ENCODE data around the gene ZBED4.
"Not testable (repeated sequence)": the region's sequence is repeated elsewhere in the genome, so short reads cannot be mapped to it uniquely, and the experiment has no call there.

The ZBED4 gene, protein sequence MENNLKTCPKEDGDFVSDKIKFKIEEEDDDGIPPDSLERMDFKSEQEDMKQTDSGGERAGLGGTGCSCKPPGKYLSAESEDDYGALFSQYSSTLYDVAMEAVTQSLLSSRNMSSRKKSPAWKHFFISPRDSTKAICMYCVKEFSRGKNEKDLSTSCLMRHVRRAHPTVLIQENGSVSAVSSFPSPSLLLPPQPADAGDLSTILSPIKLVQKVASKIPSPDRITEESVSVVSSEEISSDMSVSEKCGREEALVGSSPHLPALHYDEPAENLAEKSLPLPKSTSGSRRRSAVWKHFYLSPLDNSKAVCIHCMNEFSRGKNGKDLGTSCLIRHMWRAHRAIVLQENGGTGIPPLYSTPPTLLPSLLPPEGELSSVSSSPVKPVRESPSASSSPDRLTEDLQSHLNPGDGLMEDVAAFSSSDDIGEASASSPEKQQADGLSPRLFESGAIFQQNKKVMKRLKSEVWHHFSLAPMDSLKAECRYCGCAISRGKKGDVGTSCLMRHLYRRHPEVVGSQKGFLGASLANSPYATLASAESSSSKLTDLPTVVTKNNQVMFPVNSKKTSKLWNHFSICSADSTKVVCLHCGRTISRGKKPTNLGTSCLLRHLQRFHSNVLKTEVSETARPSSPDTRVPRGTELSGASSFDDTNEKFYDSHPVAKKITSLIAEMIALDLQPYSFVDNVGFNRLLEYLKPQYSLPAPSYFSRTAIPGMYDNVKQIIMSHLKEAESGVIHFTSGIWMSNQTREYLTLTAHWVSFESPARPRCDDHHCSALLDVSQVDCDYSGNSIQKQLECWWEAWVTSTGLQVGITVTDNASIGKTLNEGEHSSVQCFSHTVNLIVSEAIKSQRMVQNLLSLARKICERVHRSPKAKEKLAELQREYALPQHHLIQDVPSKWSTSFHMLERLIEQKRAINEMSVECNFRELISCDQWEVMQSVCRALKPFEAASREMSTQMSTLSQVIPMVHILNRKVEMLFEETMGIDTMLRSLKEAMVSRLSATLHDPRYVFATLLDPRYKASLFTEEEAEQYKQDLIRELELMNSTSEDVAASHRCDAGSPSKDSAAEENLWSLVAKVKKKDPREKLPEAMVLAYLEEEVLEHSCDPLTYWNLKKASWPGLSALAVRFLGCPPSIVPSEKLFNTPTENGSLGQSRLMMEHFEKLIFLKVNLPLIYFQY

DNA sequence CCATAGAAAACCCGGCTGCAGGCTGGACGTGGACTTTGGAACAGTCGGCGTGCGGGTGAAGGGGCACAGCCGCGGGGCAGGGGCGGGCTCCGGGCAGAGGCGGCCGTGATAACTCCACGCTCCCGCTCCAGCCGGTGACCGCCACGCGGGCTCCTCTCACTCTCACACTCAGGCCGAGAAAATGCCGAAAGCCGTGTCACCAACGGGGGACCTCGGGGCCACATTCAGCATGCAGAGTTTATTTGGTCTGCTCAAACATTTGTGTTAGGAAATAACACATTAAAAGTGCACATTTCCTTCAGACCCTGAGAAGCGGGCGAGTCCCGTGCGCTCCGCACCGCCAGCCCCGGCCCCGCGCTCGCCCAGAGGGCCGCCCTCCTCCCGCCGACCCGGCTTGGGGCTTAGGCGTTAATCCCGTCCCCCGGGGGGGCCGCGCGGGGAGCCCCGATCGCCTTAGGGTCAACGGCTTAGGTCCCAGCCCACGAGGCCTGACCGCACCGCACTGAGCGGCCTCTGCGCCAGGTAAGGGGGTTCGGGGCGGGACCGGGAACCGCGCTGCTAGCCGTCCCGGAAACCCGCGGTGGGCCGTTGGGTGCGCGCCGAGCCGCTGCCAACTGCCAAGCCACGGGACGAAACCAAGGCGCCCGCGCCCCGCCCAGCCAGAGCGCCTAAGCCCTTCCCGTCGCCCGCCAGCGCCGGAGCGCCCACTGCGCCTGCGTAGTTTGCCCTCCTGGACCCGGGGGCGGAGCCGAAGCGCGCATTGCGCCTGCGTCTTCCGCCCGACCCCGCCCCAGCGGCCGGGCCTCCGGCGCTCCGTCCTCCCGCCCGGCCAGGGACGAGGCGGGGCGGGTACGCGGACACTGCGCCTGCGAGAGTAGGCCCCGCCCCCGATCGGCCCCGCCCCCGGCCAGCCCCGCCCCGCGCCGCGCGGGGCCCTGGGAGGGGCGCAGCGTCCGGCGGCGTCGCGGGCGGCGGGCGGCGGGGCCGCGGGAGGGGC is at the start of gene ZBED4:
TSS of gene ZBED4 (plus strand) at position 947 of the 997 bp plus-strand sequence. CDS start 29,819 bp downstream, outside the sequence.
- DNase-seq, result peak; percentile 69

DNA sequence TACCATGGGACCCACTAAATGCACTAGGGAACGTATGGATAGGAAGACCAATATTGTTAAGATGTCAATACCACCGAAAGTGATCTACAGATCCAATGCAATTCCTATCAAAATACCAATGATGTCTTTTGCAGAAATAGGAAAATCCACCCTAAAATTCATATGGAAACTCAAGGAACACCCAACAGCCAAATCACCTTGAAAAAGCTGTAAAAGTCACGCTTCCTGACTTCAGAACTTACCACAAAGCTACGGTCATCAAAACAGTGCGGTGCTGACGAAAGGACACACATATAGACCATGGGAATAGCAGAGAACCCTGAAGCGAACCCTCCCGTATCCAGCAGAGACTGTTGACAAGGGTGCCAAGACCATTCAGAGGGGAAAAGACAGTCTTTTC is 46.5 kb upstream of the ZBED4 start:
- DNase-seq, result no peak

DNA sequence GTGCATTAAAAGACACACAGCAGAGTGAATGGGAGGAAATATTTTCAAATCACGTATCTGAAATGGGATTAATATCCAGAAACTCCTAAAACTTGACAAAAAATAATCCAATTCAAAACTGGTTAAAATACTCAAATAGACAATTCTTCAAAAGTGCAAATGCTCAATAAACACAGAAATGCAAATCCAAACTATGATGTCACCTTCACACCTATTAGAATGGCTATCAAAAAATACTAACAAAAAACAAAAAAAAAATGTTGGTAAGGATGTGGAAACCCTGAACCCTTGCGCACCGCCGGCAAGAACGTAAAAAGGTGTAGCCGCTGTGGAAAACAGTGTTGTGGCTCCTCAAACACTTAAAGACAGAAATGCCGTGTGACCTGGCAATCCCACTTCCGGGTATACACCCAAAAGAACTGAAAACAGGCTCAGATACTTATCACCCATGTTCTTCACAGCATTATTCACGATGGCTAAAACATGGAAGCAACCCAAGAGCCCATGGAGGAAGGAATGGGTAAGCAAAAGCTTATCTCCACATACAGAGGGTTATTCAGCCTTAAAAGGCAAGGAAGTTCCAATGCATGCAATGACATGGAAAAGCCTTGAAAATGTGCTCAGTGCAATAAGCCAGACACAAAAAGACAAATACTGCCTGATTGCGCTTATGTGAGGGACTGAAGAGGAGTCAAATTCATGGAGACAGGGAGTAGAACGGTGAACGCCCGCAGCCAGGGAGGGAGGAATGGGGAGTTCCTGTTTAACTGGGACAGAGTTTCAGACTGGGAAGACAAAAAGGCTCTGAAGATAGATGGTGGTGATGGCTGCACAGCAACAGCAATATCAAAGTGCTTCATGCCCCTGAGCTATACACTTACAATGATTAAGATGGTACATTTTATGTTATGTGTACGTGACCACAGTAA is 45.6 kb upstream of the ZBED4 start:
- DNase-seq, result no peak

DNA sequence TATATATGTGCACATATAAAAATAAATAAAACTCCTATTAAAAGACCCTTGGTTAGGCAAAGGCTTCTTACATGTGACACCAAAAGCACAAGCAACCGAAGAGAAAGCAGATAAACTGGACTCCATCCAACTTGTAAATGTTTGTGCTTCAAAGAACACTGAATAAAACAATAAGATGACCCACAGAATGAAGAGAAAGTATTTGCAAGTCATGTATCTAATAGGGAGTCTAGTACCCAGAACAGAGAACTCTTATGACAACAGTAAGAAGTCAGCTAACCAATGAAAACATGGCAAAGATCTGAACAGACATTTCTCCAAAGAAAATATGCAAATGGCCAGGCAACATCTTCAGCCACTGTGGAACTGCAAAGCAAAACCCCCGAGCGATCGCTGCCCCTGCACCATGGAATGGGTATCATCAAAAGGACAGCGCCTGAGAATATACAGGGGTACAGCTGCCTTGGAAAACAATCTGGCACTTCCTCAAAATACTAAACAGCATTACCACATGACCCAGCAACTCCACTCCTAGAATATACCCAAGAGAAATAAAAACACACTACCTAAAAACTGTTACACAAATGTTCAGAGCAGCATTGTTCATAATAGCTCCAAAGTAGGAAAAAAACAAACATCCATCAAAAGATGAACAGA is 43.2 kb upstream of the ZBED4 start:
- no peak for DNase-seq

DNA sequence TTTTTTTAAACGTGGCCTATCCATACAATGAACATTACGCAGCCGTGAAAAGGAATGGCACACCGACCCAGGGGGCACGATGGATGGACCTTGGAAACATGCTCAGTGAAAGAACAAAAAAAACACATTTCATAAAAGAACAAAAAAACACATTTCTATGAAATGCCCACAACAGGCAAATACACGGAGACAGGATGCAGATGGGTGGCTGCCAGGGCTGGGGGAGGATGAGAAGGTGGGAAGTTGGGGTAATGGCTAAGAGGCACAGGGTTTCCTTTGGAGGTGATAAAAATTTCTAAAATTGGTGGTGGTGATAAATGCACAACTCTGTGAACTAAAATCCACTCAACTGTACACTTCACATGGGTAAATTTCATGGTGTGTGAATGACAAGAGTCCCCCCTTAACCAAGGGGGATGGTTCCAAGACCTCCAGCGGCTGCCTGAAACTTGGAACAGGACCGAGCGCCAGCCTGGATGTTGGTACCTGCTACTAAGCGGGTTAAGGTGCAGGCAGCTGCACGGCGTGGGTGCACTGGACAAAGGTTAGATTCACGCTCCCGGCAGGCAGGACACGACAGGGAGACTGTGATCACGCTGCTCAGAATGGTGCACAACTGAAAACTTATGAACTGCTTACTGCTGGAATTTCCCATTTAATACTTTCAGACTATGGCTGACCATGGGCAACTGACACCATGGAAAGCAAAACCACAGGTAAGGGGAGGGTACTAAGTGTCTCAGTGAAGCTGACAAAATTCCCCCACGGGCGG is 42.4 kb upstream of the ZBED4 start:
- no peak for DNase-seq

DNA sequence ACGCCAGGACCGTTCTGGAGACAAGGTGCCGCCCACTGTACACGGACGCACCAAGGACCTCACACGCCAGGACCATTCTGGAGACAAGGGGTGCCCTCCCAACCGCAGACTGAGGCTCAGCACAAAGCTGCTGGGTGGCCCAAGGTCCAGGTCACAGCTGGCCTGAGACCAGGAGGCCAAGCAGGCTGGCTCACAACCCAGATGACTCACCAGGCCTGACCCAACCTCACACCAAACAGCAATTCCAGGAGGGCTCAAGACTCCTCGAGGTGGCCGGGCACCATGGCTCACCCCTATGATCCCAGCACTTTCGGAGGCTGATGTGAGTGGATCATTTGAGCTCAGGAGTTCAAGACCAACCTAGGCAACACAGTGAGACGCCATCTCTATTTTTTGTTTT is 40.8 kb upstream of the ZBED4 start:
- DNase-seq, result no peak

DNA sequence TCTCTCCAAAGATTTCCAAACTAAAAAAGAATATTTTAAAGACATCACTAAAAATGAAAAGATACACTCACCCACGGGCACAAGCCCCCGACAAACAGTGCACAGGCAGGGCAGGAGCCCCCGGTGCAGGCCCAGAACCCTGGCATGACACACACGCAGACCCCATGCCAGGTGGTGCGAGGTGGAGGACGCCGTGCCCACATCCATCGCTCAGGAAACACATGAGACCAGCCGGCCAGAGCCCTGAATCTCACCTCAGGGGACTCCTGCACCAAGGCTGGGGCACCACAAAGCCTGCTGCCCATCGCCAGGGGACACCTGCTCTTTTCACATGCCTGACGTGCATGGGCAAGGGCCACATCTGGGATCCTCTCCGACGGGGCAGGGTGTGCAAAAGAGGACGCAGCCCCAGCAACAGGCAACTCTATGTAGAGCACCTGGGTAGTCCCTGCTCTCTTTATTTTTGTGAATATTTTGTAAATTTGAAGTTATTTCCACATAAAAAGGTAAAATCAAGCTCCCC is 39.4 kb upstream of the ZBED4 start:
- DNase-seq, result no peak

DNA sequence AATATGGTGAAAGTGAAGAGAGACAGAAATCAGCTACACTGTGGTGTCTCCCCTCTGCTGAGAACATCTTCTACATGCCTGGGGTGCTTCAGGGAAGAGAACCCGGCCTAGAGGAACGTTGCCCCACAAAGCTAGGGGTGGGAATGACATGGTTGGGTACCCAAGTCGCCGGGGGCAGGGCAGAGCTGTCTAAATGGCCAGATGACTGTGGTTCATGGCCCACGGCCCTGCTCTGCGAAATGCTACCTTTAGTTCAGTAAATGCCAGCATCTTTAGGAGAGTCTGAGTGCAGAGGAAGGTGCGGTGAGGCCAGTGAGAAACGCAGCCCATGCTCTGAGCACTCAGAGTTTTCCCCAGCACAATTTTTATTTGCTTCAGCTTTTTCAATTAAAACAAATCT is 38.8 kb upstream of the ZBED4 start:
- DNase-seq, result no peak

DNA sequence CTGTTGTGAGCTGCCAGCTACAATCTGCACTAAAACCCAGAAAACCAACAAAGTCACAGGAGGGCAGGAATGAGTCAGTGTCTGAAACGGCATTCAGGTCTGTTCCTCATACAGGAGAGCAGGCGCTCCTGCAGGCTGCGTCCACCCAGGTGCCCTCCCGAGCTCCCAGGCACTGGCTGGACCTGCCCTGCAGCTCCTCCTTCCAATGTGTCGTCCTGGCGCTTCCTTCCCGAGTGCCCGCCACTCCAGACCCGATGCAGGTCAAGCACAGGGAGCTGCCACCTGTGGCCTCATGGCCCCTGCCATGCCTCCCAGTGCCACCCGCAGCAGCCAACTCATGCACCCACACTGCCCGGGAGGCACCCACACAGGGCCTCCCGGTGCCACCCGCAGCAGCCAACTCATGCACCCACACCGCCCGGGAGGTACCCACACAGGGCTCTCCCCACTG is 38.0 kb upstream of the ZBED4 start:
- DNase-seq, result no peak

DNA sequence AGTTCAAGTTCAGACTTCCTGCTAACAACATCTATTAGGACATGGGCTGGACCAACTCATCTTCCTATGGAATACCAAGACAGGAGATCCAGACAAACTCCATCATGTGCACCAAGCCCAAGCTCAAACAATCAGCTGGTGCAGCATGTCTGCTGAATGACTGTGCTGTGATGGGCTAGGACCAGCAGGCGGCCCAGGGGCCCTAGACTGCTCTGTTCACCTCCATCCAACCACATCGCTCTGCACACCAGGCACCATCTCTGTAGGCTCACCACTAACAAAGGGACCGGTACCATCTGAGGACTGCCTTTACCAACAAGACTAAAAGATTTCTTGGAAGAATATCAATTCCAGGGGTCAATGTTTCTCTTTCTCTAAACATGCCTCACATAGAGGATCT is 36.3 kb upstream of the ZBED4 start:
- no peak for DNase-seq

DNA sequence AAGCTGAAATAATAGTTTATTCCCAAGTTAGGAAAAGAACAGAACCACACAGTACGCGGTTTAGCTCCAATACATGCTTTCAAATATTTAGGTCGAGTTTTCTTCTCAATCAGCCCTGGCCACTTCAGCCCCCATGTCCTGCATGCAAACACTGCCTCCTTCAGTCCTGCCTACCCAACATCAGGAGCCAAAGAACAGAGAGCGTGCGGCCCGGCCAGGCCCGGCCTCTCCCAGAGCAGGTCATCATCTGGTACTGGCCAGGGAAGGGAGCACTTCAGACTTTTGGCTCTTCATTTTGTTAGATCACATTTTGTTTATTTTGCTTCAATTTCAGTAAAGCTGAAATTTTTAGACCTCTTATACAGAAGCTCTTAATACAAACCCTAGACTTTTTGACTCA is 32.7 kb upstream of the ZBED4 start:
- DNase-seq, result no peak

DNA sequence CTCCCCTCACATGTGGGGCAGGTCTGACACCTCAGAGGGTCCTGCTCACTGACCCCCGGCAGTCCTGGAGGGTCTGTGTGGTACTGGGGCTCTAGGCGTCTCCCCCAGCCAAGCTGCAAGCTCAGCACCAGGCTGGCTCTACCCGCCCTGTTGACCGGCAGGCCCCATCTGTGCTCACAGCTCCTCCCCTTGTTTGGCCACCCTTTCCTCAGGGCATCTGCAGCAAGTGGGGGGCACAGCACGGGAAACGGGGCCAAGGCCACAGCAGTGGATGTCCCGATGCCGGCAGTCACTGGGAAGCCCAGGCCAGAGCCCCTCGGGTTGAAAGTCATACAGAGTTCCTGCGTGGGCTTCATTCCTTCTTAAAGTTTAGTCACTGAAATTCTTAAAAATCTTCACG is 31.9 kb upstream of the ZBED4 start:
- not testable (repeated sequence) for DNase-seq

DNA sequence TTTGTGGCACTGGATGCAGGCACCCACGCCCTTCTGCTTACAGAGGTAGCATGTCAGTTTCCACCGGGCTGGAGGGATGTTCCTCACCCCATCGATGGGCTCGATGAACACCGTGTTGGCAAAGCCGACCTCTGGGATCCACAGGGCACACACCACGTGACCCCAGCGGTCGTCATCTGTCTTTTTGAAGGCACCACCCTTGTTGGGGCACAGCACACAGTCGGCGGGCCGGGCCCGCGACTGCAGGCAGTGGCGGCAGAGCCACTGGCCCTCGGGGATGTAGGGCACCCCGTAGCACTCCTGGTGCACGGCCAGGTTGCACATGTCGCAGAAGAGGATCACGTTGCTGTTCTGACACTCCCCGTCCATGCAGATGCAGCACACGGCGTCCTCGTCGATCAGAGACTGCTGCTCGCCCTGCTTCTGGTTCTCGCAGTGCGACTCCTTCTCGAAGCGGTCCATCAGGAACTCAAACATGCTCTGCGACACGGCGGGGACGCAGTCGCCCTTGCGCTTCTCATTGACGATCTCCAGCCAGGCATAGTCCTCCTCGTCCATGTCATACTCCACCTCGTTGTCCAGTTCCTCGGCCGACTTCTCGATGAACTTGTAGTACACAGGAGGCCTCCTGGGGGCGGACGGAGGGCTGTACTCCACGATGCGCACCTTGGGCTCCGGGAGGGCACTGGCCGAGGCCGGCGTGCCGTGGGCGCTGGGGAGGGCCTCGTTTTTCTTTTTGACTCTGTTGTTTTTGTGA is 30.2 kb upstream of the ZBED4 start:
- no peak for DNase-seq

DNA sequence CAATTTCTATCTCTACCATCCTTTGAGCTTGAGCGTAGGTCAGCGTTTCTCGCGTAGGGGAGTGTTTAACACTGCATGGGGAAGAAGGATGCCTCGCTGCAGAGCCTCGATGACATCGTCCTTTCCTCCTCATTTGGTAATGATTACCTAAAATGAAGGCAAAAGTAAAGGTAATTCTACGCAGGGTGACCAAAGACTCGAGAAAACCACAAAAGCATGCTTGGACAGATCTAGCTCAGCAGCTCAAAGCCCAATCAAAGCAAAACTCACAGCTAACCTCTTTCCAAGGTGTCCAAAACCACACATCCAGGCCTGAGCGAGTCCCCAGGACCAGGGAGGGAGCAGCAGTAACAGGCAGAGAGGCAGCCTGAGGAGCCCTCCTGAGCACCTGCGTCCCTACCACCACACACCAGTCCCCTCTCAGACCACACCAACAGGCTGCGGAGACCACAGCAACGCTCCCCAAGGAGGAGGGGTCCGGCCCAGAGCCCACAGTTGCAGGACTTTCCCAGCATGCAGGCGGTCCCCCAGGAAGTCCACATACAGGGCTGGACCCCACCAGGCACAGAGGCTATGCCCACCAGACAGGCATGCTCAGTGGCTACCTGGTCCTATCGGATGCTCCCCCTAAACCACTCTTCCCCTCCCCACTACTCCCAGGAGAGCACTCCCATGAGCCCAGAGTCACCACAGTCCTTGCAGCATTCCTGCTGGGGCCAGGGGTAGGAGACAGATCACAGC is 29.3 kb upstream of the ZBED4 start:
- no peak for DNase-seq

DNA sequence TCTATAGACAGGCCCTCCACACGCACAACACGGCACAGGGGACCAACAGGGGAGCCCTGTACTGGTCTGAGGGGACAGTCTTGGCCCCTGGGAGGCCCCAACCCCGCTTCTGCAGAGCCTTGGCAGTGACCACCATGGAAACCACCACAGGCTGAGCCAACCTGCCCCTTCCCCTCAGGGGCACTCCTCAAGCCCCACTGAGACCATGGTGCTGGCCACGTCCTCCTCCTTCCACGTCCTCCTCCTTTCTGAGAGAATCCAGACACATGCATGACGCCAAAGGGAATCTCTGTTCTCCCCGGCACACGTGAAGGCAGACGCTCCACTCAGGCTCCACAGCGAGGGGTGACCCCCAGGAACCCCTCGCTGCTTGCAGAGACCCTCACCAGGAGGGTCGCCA is 28.7 kb upstream of the ZBED4 start:
- DNase-seq, result no peak

DNA sequence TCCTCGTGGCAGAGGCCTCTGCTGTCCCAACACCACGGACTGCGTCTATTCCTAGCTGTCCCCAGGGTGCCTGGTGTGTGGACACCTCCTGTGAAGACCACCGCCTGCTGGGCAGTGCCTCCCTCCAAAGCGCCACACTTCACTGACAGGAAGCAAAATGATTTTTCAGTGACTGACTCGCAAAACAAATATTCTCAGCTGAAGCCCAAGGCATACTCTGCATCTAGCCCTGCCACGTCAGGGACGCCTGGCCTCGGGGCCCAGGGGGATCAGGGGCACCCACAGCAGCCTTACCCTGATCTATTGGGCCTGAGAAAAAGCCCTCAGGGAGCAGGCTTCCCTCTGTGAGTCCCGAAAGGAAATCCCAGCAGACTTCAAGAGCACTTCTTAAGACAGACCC is 28.2 kb upstream of the ZBED4 start:
- DNase-seq, result no peak

DNA sequence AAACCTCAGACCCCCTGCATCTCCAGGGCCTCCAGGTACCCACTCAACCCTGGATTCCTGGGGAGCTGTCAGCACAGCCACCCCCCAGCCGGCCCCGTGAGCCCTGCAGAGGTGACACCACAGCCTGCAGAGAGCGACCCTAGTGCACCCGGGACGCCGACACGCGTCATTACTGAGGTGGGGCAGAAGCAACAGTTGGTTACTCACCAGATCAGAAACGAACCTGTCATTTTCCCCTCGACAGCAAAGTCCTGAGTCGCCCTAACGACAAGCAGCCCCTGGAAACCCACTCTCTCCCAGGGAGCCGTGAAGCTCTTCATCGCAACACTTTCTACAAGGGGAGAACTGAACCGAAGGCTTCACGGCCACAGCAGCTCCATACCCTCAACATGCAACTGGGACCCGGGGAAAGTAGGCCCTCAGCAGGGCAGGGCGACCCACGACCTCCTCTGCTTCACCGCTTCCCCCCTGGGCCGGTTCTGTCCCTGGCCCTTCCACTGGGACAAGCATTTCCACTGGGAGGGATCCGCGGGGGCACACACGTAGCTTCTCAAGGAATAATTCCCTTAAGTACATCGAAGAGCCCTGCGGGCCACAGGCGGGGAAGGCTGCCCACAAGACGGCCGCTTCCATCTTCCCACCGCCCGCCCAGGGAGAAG is 27.6 kb upstream of the ZBED4 start:
- no peak for DNase-seq
